Trophoblast cell (in vitro differentiated cells and primary cell): ENCODE results near the gene SF3B3.

Source experiments
- DNase-seq, 2 donors: peaks; one replicate each; pipeline ENCODE4 v3.0.0-alpha.2; 2016
- H2AFZ ChIP-seq: 2 replicates; pipeline ENCODE4 v1.6.1; 2013; ENCODE audit warnings: low read length, moderate library complexity, mild to moderate bottlenecking; ENCODE audit not compliant: insufficient read depth, poor library complexity
- H2AK5ac ChIP-seq: 2 replicates; pipeline ENCODE4 v1.6.1; 2013; ENCODE audit warnings: mild to moderate bottlenecking, low read length
- H2BK120ac ChIP-seq: 2 replicates; pipeline ENCODE4 v1.6.1; 2013; ENCODE audit warnings: low read length, mild to moderate bottlenecking, moderate library complexity; ENCODE audit not compliant: insufficient read depth, poor library complexity
- H2BK12ac ChIP-seq: 2 replicates; pipeline ENCODE4 v1.6.1; 2013; ENCODE audit warnings: mild to moderate bottlenecking, low read length, moderate library complexity
- H2BK5ac ChIP-seq: 2 replicates; pipeline ENCODE4 v1.6.1; 2013; ENCODE audit warnings: low read length, low read depth, moderate library complexity, mild to moderate bottlenecking; ENCODE audit not compliant: poor library complexity
- H3K14ac ChIP-seq: 2 replicates; pipeline ENCODE4 v1.6.1; 2013; ENCODE audit warnings: mild to moderate bottlenecking, low read length
- H3K18ac ChIP-seq: 2 replicates; pipeline ENCODE4 v1.6.1; 2013; ENCODE audit warnings: mild to moderate bottlenecking, low read length
- H3K23ac ChIP-seq: 2 replicates; pipeline ENCODE4 v1.6.1; 2013; ENCODE audit warnings: low read length
- H3K27ac ChIP-seq: 2 replicates; pipeline ENCODE4 v1.5.1; 2013; ENCODE audit warnings: low read depth, mild to moderate bottlenecking, inconsistent platforms, low read length, moderate library complexity
- H3K27me3 ChIP-seq: 2 replicates; pipeline ENCODE4 v1.6.1; 2013; ENCODE audit warnings: inconsistent platforms, mild to moderate bottlenecking, low read length, moderate library complexity; ENCODE audit not compliant: insufficient read depth
- H3K36me3 ChIP-seq, 2 experiments: 1 replicate in 1 of 2; 2 replicates in 1 of 2; pipeline ENCODE4 v1.6.1; 2013; ENCODE audit warnings: low read length in 2 of 2, mild to moderate bottlenecking in 2 of 2, moderate library complexity in 1 of 2; ENCODE audit not compliant: insufficient read depth in 2 of 2, control insufficient read depth in 1 of 2
- H3K4ac ChIP-seq: 2 replicates; pipeline ENCODE4 v1.6.1; 2013; ENCODE audit warnings: low read depth, mild to moderate bottlenecking, low read length, moderate library complexity
- H3K4me1 ChIP-seq, 2 experiments: 1 replicate in 1 of 2; 2 replicates in 1 of 2; pipeline ENCODE4 v1.6.1; 2013; ENCODE audit warnings: low read length in 2 of 2, mild to moderate bottlenecking in 2 of 2, moderate library complexity in 1 of 2; ENCODE audit not compliant: insufficient read depth in 2 of 2, control insufficient read depth in 1 of 2
- H3K4me2 ChIP-seq: 2 replicates; pipeline ENCODE4 v1.6.1; 2013; ENCODE audit warnings: inconsistent platforms, mild to moderate bottlenecking, low read length, moderate library complexity
- H3K4me3 ChIP-seq: 2 replicates; pipeline ENCODE4 v1.5.1; 2013; ENCODE audit warnings: mild to moderate bottlenecking, low read depth, low read length, inconsistent platforms
- H3K79me1 ChIP-seq: one replicate; pipeline ENCODE4 v1.6.1; 2013; ENCODE audit warnings: low read length
- H3K79me2 ChIP-seq: 2 replicates; pipeline ENCODE4 v1.6.1; 2013; ENCODE audit warnings: low read length, mild to moderate bottlenecking; ENCODE audit not compliant: control insufficient read depth, insufficient read depth, poor library complexity
- H3K9ac ChIP-seq: 2 replicates; pipeline ENCODE4 v1.6.1; 2013; ENCODE audit warnings: mild to moderate bottlenecking, low read length
- H3K9me3 ChIP-seq: 2 replicates; pipeline ENCODE4 v1.6.1; 2013; ENCODE audit warnings: low read depth, mild to moderate bottlenecking, control low read depth, inconsistent platforms, low read length; ENCODE audit not compliant: insufficient read depth
- H4K12ac ChIP-seq: 2 replicates; pipeline ENCODE4 v1.6.1; 2013; ENCODE audit warnings: low read depth, mild to moderate bottlenecking, low read length, moderate library complexity
- H4K8ac ChIP-seq: 2 replicates; pipeline ENCODE4 v1.6.1; 2013; ENCODE audit warnings: low read depth, mild to moderate bottlenecking, low read length, moderate library complexity
- H4K91ac ChIP-seq: one replicate; pipeline ENCODE4 v1.6.1; 2013; ENCODE audit warnings: low read depth, mild to moderate bottlenecking, low read length, moderate library complexity
- WGBS: extraction: QIAGEN DNeasy Blood & Tissue Kit; methylation state at CpG from one replicate; pipeline ENCODE4 v1.1.7; 2013; ENCODE audit warnings: missing lambda C conversion rate; ENCODE audit not compliant: insufficient read length, insufficient coverage; ENCODE audit errors: extremely low coverage; 5-methylcytosine and 5-hydroxymethylcytosine counted together

The SF3B3 gene

GRCh38 chr16:70577256-70577698, 53.7 kb downstream of the SF3B3 start:
- Histone ChIP-seq H4K91ac (no peak overlapping the region), H3K79me1 (no peaks in the 10 kb centered on the region)
- DNase-seq = no peak

GRCh38 chr16:70578035-70578434, 54.4 kb downstream of the SF3B3 start:
- Histone ChIP-seq H2BK5ac (no peak overlapping the region), H3K79me2 (no peaks in the 10 kb centered on the region), H3K9ac (no peak overlapping the region), H3K4me3 (no peak overlapping the region), H4K8ac (no peak overlapping the region), H4K91ac (no peak overlapping the region), H3K79me1 (no peaks in the 10 kb centered on the region), H2AK5ac (no peak overlapping the region), H2BK12ac (no peak overlapping the region), H3K27ac (no peak overlapping the region), H3K23ac (no peak overlapping the region), H2BK120ac (no peak overlapping the region), H3K4me2 (no peak overlapping the region), H3K4ac (no peak overlapping the region), H4K12ac (no peak overlapping the region), H3K27me3 (no peaks in the 10 kb centered on the region), H3K4me1 (peaks cover 3 to 7% of the 10 kb centered on the region in 2 experiments), H3K18ac (no peak overlapping the region), H2AFZ (no peak overlapping the region), H3K9me3 (no peaks in the 10 kb centered on the region), H3K36me3 (peaks cover 7 to 15% of the 10 kb centered on the region in 2 experiments), H3K14ac (no peak overlapping the region)
- DNase-seq = no peak
- WGBS = no CpG with 5 or more reads among the region's 3 CpGs

More at GRCh38 chr16:70577256-70577698, 53.7 kb downstream of the SF3B3 start:
- Histone ChIP-seq H3K79me2 (no peaks in the 10 kb centered on the region), H3K4me2 (no peak overlapping the region), H2AK5ac (no peak overlapping the region), H3K4ac (no peak overlapping the region), H3K4me1 (peaks cover 3 to 4% of the 10 kb centered on the region in 2 experiments), H3K9me3 (no peaks in the 10 kb centered on the region), H3K27me3 (no peaks in the 10 kb centered on the region), H4K8ac (no peak overlapping the region), H2BK12ac (no peak overlapping the region), H3K4me3 (no peak overlapping the region), H2AFZ (no peak overlapping the region), H2BK120ac (no peak overlapping the region), H3K18ac (no peak overlapping the region), H2BK5ac (no peak overlapping the region), H4K12ac (no peak overlapping the region), H3K9ac (no peak overlapping the region), H3K36me3 (peaks cover 11 to 22% of the 10 kb centered on the region in 2 experiments), H3K27ac (no peak overlapping the region), H3K23ac (no peak overlapping the region), H3K14ac (no peak overlapping the region)
- WGBS = no CpG with 5 or more reads among the region's 9 CpGs

- no peak overlapping the region for H3K23ac ChIP-seq
- H3K4ac ChIP-seq = no peak overlapping the region
- H2AFZ ChIP-seq = no peak overlapping the region
- H3K18ac ChIP-seq = no peak overlapping the region
- no peak for DNase-seq
- no peak overlapping the region for H2BK12ac ChIP-seq
- no peak overlapping the region for H3K4me2 ChIP-seq
- peaks cover 0 to 3% of the 10 kb centered on the region in 2 experiments for H3K4me1 ChIP-seq
- H4K91ac ChIP-seq = no peak overlapping the region
- H3K79me1 ChIP-seq = no peaks in the 10 kb centered on the region
- no peak overlapping the region for H2AK5ac ChIP-seq
- H3K36me3 ChIP-seq = peaks cover 3 to 9% of the 10 kb centered on the region in 2 experiments
- H4K12ac ChIP-seq = no peak overlapping the region
- no peak overlapping the region for H2BK5ac ChIP-seq
- H3K9me3 ChIP-seq = no peaks in the 10 kb centered on the region
- no peak overlapping the region for H4K8ac ChIP-seq
- no peak overlapping the region for H3K9ac ChIP-seq
- H3K27ac ChIP-seq = no peak overlapping the region
- WGBS = no CpG with 5 or more reads among the region's 5 CpGs
- no peaks in the 10 kb centered on the region for H3K27me3 ChIP-seq
- no peak overlapping the region for H3K14ac ChIP-seq
- no peak overlapping the region for H2BK120ac ChIP-seq
- H3K4me3 ChIP-seq = no peak overlapping the region
- no peaks in the 10 kb centered on the region for H3K79me2 ChIP-seq
Measured at GRCh38 chr16:70579248-70579647, 55.6 kb downstream of the SF3B3 start.

- Histone ChIP-seq H4K8ac (no peak overlapping the region), H3K4me3 (no peak overlapping the region), H3K36me3 (peaks cover 3 to 4% of the 10 kb centered on the region in 2 experiments), H3K23ac (no peak overlapping the region), H2AK5ac (no peak overlapping the region), H3K79me2 (no peaks in the 10 kb centered on the region), H3K14ac (no peak overlapping the region), H3K27ac (no peak overlapping the region), H2BK120ac (no peak overlapping the region), H3K4me2 (no peak overlapping the region), H2BK12ac (no peak overlapping the region), H4K12ac (no peak overlapping the region), H3K18ac (no peak overlapping the region), H2AFZ (no peak overlapping the region), H3K27me3 (no peaks in the 10 kb centered on the region), H2BK5ac (no peak overlapping the region), H3K9me3 (no peaks in the 10 kb centered on the region), H3K4me1 (peaks cover 0 to 3% of the 10 kb centered on the region in 2 experiments), H4K91ac (no peak overlapping the region), H3K4ac (no peak overlapping the region), H3K79me1 (no peaks in the 10 kb centered on the region), H3K9ac (no peak overlapping the region)
- no peak for DNase-seq
- no CpG with 5 or more reads among the region's 21 CpGs for WGBS
Measured at GRCh38 chr16:70579648-70580630, 56.3 kb downstream of the SF3B3 start.
